CD4-positive, CD25-positive, alpha-beta regulatory T cell (primary cell): ENCODE results near the gene NUP98. TPM values are rescaled to one million over a fixed set of nuclear protein-coding genes. Genes with fewer than 3 reads are reported as not detected.
A peak's percentile ranks its signal among the peaks of the same experiment; 100 is the strongest.

Experiments
- ATAC-seq, 2 donors: fragments of 150-1000 bp; cut with Tn5 transposase; one replicate each; pipeline ENCODE4 v1.10.0; 2021; ENCODE audit warnings: low read depth in 2 of 2, moderate number of reproducible peaks in 2 of 2, moderate library complexity in 1 of 2
- DNase-seq, 3 donors: peaks; one replicate each; pipeline versions ENCODE4 v3.0.0 to v3.0.0-alpha.2; 2012 to 2022; ENCODE audit warnings: mixed read lengths in 1 of 3
- H3K27ac ChIP-seq: one replicate; pipeline ENCODE4 v1.7.0; 2013; ENCODE audit warnings: mild to moderate bottlenecking, low read length; ENCODE audit not compliant: insufficient read depth, poor library complexity, severe bottlenecking
- H3K27me3 ChIP-seq: one replicate; pipeline ENCODE4 v1.7.0; 2013; ENCODE audit warnings: low read length; ENCODE audit not compliant: control insufficient read depth, insufficient read depth
- H3K36me3 ChIP-seq: one replicate; pipeline ENCODE4 v1.7.0; 2013; ENCODE audit warnings: mild to moderate bottlenecking, low read length, moderate library complexity; ENCODE audit not compliant: control insufficient read depth, insufficient read depth
- H3K4me1 ChIP-seq: 2 replicates; pipeline ENCODE4 v1.7.0; 2013; ENCODE audit warnings: mild to moderate bottlenecking, low read length; ENCODE audit not compliant: insufficient read depth, control insufficient read depth, poor library complexity, severe bottlenecking
- H3K4me3 ChIP-seq: one replicate; pipeline ENCODE4 v1.7.0; 2013; ENCODE audit warnings: low read depth, mild to moderate bottlenecking, low read length, moderate library complexity
- H3K9me3 ChIP-seq, 2 experiments: 1 replicate in 1 of 2; 2 replicates in 1 of 2; pipeline ENCODE4 v1.7.0; 2013; ENCODE audit warnings: low read length in 2 of 2, mild to moderate bottlenecking in 1 of 2, moderate library complexity in 1 of 2; ENCODE audit not compliant: control insufficient read depth in 2 of 2
- H3K27ac Mint-ChIP-seq, 3 donors: one replicate each; pipeline ENCODE4 v1.8.0; 2020 to 2022; ENCODE audit warnings: mild to moderate bottlenecking in 3 of 3, mixed read lengths in 3 of 3, moderate library complexity in 2 of 3
- H3K27me3 Mint-ChIP-seq: one replicate; pipeline ENCODE4 v1.8.0; 2022; ENCODE audit warnings: mild to moderate bottlenecking, mixed read lengths
- H3K36me3 Mint-ChIP-seq: one replicate; pipeline ENCODE4 v1.8.0; 2020; ENCODE audit warnings: mixed read lengths
- H3K4me1 Mint-ChIP-seq, 4 donors: one replicate each; pipeline ENCODE4 v1.8.0; 2020 to 2022; ENCODE audit warnings: mixed read lengths in 4 of 4, mild to moderate bottlenecking in 1 of 4
- H3K4me3 Mint-ChIP-seq, 4 donors: one replicate each; pipeline ENCODE4 v1.8.0; 2020 to 2022; ENCODE audit warnings: mild to moderate bottlenecking in 4 of 4, mixed read lengths in 4 of 4, moderate library complexity in 3 of 4
- H3K9me3 Mint-ChIP-seq, 7 donors: one replicate each; pipeline ENCODE4 v1.8.0; 2020 to 2022; ENCODE audit warnings: mixed read lengths in 7 of 7, mild to moderate bottlenecking in 3 of 7, moderate library complexity in 2 of 7
- polyA plus RNA-seq, 4 donors: library from polyadenylated mRNA; unstranded; fragments of 300-500 nt; fragmentation: Illumina TruSeq; gene quantifications; one replicate each; pipeline ENCODE4 v1.2.3, GENCODE V29; 2021
- total RNA-seq: library from RNA; stranded (reverse); gene quantifications from one replicate; pipeline ENCODE4 v1.2.3, GENCODE V29; 2022

The NUP98 gene
- total and polyA plus RNA-seq, 5 donors from 2014 or later = 28.0 to 131 (median 46.5) TPM

GRCh38 chr11:3666023-3666530 is 131.3 kb downstream of the NUP98 start:
- H3K27me3 Mint-ChIP-seq = no peaks in the 10 kb centered on the region

GRCh38 chr11:3665336-3666022 is 131.9 kb downstream of the NUP98 start:
- H3K4me1 ChIP-seq = no peaks in the 10 kb centered on the region
- H3K27me3 ChIP-seq = no peaks in the 10 kb centered on the region
- peaks cover 22% of the 10 kb centered on the region for H3K36me3 ChIP-seq
- no peak for DNase-seq
- no peak overlapping the region for H3K27ac ChIP-seq
- ATAC-seq = no peak
- no peak overlapping the region for H3K4me3 ChIP-seq
- Mint-ChIP-seq H3K4me3 (no peak overlapping the region), H3K27me3 (no peaks in the 10 kb centered on the region), H3K4me1 (no peaks in the 10 kb centered on the region), H3K9me3 (no peaks in the 10 kb centered on the region), H3K27ac (peak overlapping the region in 1 of 3 donors; percentile 59), H3K36me3 (peaks cover 42% of the 10 kb centered on the region)
- no peaks in the 10 kb centered on the region for H3K9me3 ChIP-seq

More at GRCh38 chr11:3666023-3666530, 131.3 kb downstream of the NUP98 start:
- no peak for DNase-seq
- Histone ChIP-seq H3K4me3 (no peak overlapping the region), H3K4me1 (no peaks in the 10 kb centered on the region), H3K36me3 (peaks cover 24% of the 10 kb centered on the region), H3K27ac (no peak overlapping the region), H3K27me3 (no peaks in the 10 kb centered on the region), H3K9me3 (no peaks in the 10 kb centered on the region)
- ATAC-seq = no peak
- Mint-ChIP-seq H3K9me3 (no peaks in the 10 kb centered on the region), H3K27ac (peak overlapping the region in 1 of 3 donors; percentile 59), H3K4me3 (no peak overlapping the region), H3K4me1 (no peaks in the 10 kb centered on the region), H3K36me3 (peaks cover 48% of the 10 kb centered on the region)

GRCh38 chr11:3664032-3664630 is 133.2 kb downstream of the NUP98 start:
- Mint-ChIP-seq H3K4me1 (no peaks in the 10 kb centered on the region), H3K27ac (peak overlapping the region in 2 of 3 donors; percentile 17 to 34), H3K4me3 (no peak overlapping the region), H3K9me3 (no peaks in the 10 kb centered on the region), H3K36me3 (peaks cover 31% of the 10 kb centered on the region), H3K27me3 (no peaks in the 10 kb centered on the region)
- no peaks in the 10 kb centered on the region for H3K9me3 ChIP-seq
- H3K27me3 ChIP-seq = no peaks in the 10 kb centered on the region
- H3K4me1 ChIP-seq = no peaks in the 10 kb centered on the region
- DNase-seq (no peak), ATAC-seq (no peak)
- H3K27ac ChIP-seq = no peak overlapping the region
- H3K4me3 ChIP-seq = no peak overlapping the region
- H3K36me3 ChIP-seq = peaks cover 16% of the 10 kb centered on the region

GRCh38 chr11:3662856-3663255 is 134.5 kb downstream of the NUP98 start:
- Mint-ChIP-seq H3K4me1 (no peaks in the 10 kb centered on the region), H3K9me3 (peaks cover 0 to 1% (median 0%) of the 10 kb centered on the region in 7 donors), H3K27me3 (peaks cover 7% of the 10 kb centered on the region), H3K27ac (no peak overlapping the region), H3K4me3 (no peak overlapping the region), H3K36me3 (peaks cover 18% of the 10 kb centered on the region)
- H3K27ac ChIP-seq = no peak overlapping the region
- no peak for ATAC-seq
- no peaks in the 10 kb centered on the region for H3K27me3 ChIP-seq
- no peaks in the 10 kb centered on the region for H3K9me3 ChIP-seq
- H3K36me3 ChIP-seq = peaks cover 12% of the 10 kb centered on the region
- DNase-seq = no peak
- H3K4me3 ChIP-seq = no peak overlapping the region
- H3K4me1 ChIP-seq = no peaks in the 10 kb centered on the region

GRCh38 chr11:3660960-3661359 is 136.4 kb downstream of the NUP98 start:
- H3K27me3 Mint-ChIP-seq = peaks cover 13% of the 10 kb centered on the region
- no peak overlapping the region for H3K4me3 ChIP-seq
- peaks cover 5% of the 10 kb centered on the region for H3K36me3 ChIP-seq
- H3K9me3 ChIP-seq = no peaks in the 10 kb centered on the region
- no peaks in the 10 kb centered on the region for H3K27me3 ChIP-seq
- DNase-seq (no peak), ATAC-seq (no peak)
- no peaks in the 10 kb centered on the region for H3K4me1 Mint-ChIP-seq
- H3K27ac Mint-ChIP-seq = peak overlapping the region in 1 of 3 donors; percentile 2
- H3K4me3 Mint-ChIP-seq = no peak overlapping the region
- H3K9me3 Mint-ChIP-seq = peaks cover 0 to 1% (median 0%) of the 10 kb centered on the region in 7 donors
- no peak overlapping the region for H3K27ac ChIP-seq
- peaks cover 12% of the 10 kb centered on the region for H3K36me3 Mint-ChIP-seq
- no peaks in the 10 kb centered on the region for H3K4me1 ChIP-seq

- H3K27ac Mint-ChIP-seq = no peak overlapping the region
- Histone ChIP-seq H3K36me3 (no peaks in the 10 kb centered on the region), H3K4me3 (no peak overlapping the region), H3K27me3 (no peaks in the 10 kb centered on the region), H3K4me1 (no peaks in the 10 kb centered on the region), H3K27ac (no peak overlapping the region), H3K9me3 (no peaks in the 10 kb centered on the region)
- DNase-seq (no peak), ATAC-seq (no peak)
- H3K4me3 Mint-ChIP-seq = no peak overlapping the region
- peaks cover 0 to 1% (median 0%) of the 10 kb centered on the region in 7 donors for H3K9me3 Mint-ChIP-seq
- peaks cover 5% of the 10 kb centered on the region for H3K36me3 Mint-ChIP-seq
- H3K27me3 Mint-ChIP-seq = peaks cover 13% of the 10 kb centered on the region
- H3K4me1 Mint-ChIP-seq = no peaks in the 10 kb centered on the region
These were observed 137.5 kb downstream of the NUP98 start for GRCh38 chr11:3659595-3660515.

GRCh38 chr11:3658252-3658651 is 139.1 kb downstream of the NUP98 start:
- ATAC-seq (no peak), DNase-seq (no peak)
- Mint-ChIP-seq H3K36me3 (no peaks in the 10 kb centered on the region), H3K27me3 (peaks cover 13% of the 10 kb centered on the region), H3K4me1 (no peaks in the 10 kb centered on the region), H3K4me3 (no peak overlapping the region), H3K9me3 (peaks cover 0 to 1% (median 0%) of the 10 kb centered on the region in 7 donors), H3K27ac (no peak overlapping the region)
- Histone ChIP-seq H3K36me3 (no peaks in the 10 kb centered on the region), H3K9me3 (no peaks in the 10 kb centered on the region), H3K27ac (no peak overlapping the region), H3K27me3 (peaks cover 2% of the 10 kb centered on the region), H3K4me3 (no peak overlapping the region), H3K4me1 (no peaks in the 10 kb centered on the region)
